ENCODE data around the gene LIPT1. TPM values are rescaled to one million over a fixed set of nuclear protein-coding genes. Genes with fewer than 3 reads are reported as not detected.
A peak's percentile ranks its signal among the peaks of the same experiment; 100 is the strongest.

Gene LIPT1
- total RNA-seq, 2 donors from 2014 or later = 8.0 to 12.2 TPM

DNA sequence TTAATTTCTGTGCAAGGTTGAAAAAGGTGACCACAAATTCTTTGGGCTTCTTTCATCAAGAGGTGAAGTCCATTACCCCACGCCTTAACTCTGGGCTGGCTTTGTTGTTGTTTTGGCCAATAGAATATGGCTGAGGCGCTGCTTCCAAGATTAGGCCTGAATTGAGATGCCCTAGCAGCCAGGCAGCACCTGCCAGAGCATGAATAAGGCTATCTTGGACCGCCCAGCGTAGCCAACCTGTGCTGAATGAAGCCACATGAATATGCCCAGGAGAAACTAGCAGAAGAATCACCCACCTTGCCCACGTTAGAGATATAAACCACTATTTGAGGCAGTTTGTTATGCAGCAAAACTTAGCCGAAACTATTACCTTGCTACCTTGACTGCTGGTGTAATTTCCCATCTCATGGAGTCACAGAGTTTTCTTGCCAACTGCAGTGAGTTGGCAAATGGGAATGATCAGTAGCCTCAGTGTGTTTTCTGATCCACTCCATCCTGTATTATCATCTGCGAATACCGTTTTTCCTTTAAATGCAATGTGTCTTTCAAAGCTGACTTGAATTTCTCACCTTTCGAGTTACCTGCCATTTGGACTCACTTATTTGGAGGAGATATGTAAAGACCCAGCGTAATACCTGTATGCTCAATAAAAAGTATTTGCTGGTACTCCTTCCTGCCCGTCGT lies 704 bp upstream of the LIPT1 start:
- Histone ChIP-seq H3K9me3 (ENCODE audit: control insufficient read depth, low read length) (no peaks in the 10 kb centered on the region), H3K4me3 (ENCODE audit: low read length) (peak overlapping the region; percentile 98), H3K36me3 (ENCODE audit: control insufficient read depth, insufficient read depth, low read length) (peaks cover 4% of the 10 kb centered on the region), H3K27ac (ENCODE audit: low read depth, low read length) (no peak overlapping the region), H3K4me1 (ENCODE audit: control insufficient read depth, insufficient read depth, low read length) (peaks cover 7% of the 10 kb centered on the region), H3K9ac (ENCODE audit: extremely low read depth, low read length, poor library complexity, severe bottlenecking) (peak overlapping the region; percentile 80), H3K27me3 (ENCODE audit: control insufficient read depth, insufficient read depth, low read length, poor library complexity, severe bottlenecking) (no peaks in the 10 kb centered on the region)
- TF ChIP-seq CTCF (conservative IDR thresholded peaks at IDR 0.05) = no peak
- Mint-ChIP-seq H3K36me3 (ENCODE audit: low read depth) (peaks cover 13% of the 10 kb centered on the region), H3K4me3 (peak overlapping the region; percentile 77), H3K27me3 (ENCODE audit: insufficient read depth) (no peaks in the 10 kb centered on the region), H3K9me3 (no peaks in the 10 kb centered on the region), H3K4me1 (peaks cover 13% of the 10 kb centered on the region), H3K27ac (peak overlapping the region; percentile 82)
- 55 to 75% methylated on average over 8 to 12 of the region's 12 CpGs for WGBS, 2 experiments (ENCODE audit: insufficient coverage in 1 of 2, insufficient read length in 1 of 2)
- DNase-seq = peak; percentile 47

DNA sequence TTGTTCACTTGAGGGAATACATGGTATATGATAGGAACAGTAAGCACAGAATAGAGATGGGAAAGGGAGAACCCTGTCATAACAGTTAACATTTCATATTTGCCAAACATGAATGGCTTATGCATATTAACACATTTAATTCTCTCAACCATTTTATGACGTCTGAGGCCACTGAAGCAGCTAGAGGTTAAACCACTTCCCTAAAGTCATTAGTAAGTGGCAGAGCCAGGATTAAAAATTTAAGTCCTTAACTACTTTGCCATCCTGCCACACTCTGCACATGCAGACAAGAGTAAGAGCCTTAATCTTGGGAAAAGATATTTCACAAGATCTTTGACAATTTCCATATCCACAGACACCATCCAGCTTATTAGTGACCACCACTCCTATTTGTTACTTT lies 2.1 kb downstream of the LIPT1 start:
- no peak for DNase-seq
- Histone ChIP-seq H3K4me3 (ENCODE audit: low read length) (peak overlapping the region; percentile 41), H3K27me3 (ENCODE audit: control insufficient read depth, insufficient read depth, low read length, poor library complexity, severe bottlenecking) (no peaks in the 10 kb centered on the region), H3K27ac (ENCODE audit: low read depth, low read length) (no peak overlapping the region), H3K4me1 (ENCODE audit: control insufficient read depth, insufficient read depth, low read length) (peaks cover 7% of the 10 kb centered on the region), H3K9me3 (ENCODE audit: control insufficient read depth, low read length) (no peaks in the 10 kb centered on the region), H3K36me3 (ENCODE audit: control insufficient read depth, insufficient read depth, low read length) (peaks cover 17% of the 10 kb centered on the region), H3K9ac (ENCODE audit: extremely low read depth, low read length, poor library complexity, severe bottlenecking) (no peak overlapping the region)
- H3K9me3 Mint-ChIP-seq = no peaks in the 10 kb centered on the region
- no peak overlapping the region for H3K4me3 Mint-ChIP-seq
- no peaks in the 10 kb centered on the region for H3K27me3 Mint-ChIP-seq (ENCODE audit: insufficient read depth)
- peaks cover 20% of the 10 kb centered on the region for H3K36me3 Mint-ChIP-seq (ENCODE audit: low read depth)
- H3K27ac Mint-ChIP-seq = no peak overlapping the region
- H3K4me1 Mint-ChIP-seq = peaks cover 13% of the 10 kb centered on the region
- WGBS, 2 experiments (ENCODE audit: insufficient coverage in 1 of 2, insufficient read length in 1 of 2) = 83 to 100% methylated on average over 1 of the region's 1 CpG
- TF ChIP-seq CTCF (conservative IDR thresholded peaks at IDR 0.05) = no peak

DNA sequence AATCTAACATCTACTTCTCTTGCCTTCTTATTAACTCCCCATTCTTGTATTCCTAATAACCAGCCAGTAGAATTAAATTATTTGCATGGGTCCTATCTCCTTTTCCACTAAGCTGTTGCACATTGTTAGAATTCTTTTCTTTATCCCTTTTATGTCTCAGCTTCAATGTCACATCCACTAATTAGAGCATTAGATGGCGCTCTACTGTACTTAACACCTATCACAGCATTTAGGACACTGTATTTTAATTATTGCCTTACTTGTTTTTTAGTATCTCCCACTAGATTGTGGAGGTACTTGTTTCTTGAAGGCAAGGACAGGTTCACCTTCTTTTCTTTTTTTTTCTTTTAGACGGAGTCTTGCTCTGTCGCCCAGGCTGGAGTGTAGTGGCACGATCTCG lies 3.8 kb downstream of the LIPT1 start:
- no peaks in the 10 kb centered on the region for H3K27me3 Mint-ChIP-seq (ENCODE audit: insufficient read depth)
- no peaks in the 10 kb centered on the region for H3K9me3 Mint-ChIP-seq
- Histone ChIP-seq H3K27ac (ENCODE audit: low read depth, low read length) (no peak overlapping the region), H3K27me3 (ENCODE audit: control insufficient read depth, insufficient read depth, low read length, poor library complexity, severe bottlenecking) (no peaks in the 10 kb centered on the region), H3K9ac (ENCODE audit: extremely low read depth, low read length, poor library complexity, severe bottlenecking) (no peak overlapping the region), H3K4me1 (ENCODE audit: control insufficient read depth, insufficient read depth, low read length) (peaks cover 7% of the 10 kb centered on the region), H3K36me3 (ENCODE audit: control insufficient read depth, insufficient read depth, low read length) (peaks cover 27% of the 10 kb centered on the region), H3K9me3 (ENCODE audit: control insufficient read depth, low read length) (no peaks in the 10 kb centered on the region), H3K4me3 (ENCODE audit: low read length) (no peak overlapping the region)
- H3K4me1 Mint-ChIP-seq = peaks cover 13% of the 10 kb centered on the region
- peaks cover 23% of the 10 kb centered on the region for H3K36me3 Mint-ChIP-seq (ENCODE audit: low read depth)
- TF ChIP-seq CTCF (conservative IDR thresholded peaks at IDR 0.05) = peak; percentile 26
- DNase-seq = no peak
- no peak overlapping the region for H3K4me3 Mint-ChIP-seq
- WGBS, 2 experiments (ENCODE audit: insufficient coverage in 1 of 2, insufficient read length in 1 of 2) = 94% methylated on average over 5 of the region's 5 CpGs; no CpG with 5 or more reads in 1 of the 2 experiments
- H3K27ac Mint-ChIP-seq = no peak overlapping the region

All from endodermal cell (in vitro differentiated cells).